ENCODE measurements around the gene ADIG.

DNA sequence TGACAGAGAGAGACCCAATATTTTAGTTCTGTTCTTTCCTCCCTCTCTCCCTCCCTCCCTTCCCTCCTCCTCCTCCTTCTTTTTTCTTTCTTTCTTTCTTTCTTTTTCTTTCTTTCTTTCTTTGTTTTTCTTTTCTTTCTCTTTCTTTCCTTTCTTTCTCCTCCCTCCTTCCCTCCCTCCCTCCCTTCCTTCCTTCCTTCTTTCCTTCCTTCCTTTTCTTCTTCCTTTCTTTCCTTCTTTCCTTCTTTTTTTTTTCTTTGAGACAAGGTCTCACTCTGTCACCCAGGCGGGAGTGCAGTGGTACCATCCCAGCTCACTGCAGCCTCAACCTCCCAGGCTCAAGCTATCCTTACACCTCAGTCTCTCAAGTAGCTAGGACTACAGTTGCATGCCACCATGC is 49.0 kb downstream of the ADIG start:
- TF ChIP-seq, protein P1, sequence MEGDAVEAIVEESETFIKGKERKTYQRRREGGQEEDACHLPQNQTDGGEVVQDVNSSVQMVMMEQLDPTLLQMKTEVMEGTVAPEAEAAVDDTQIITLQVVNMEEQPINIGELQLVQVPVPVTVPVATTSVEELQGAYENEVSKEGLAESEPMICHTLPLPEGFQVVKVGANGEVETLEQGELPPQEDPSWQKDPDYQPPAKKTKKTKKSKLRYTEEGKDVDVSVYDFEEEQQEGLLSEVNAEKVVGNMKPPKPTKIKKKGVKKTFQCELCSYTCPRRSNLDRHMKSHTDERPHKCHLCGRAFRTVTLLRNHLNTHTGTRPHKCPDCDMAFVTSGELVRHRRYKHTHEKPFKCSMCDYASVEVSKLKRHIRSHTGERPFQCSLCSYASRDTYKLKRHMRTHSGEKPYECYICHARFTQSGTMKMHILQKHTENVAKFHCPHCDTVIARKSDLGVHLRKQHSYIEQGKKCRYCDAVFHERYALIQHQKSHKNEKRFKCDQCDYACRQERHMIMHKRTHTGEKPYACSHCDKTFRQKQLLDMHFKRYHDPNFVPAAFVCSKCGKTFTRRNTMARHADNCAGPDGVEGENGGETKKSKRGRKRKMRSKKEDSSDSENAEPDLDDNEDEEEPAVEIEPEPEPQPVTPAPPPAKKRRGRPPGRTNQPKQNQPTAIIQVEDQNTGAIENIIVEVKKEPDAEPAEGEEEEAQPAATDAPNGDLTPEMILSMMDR (IDR thresholded peaks at IDR 0.05) = no peak
- no peak for TF ChIP-seq POLR2A (IDR thresholded peaks at IDR 0.05)
